GM12892 (cell line): Measurements from ENCODE around the gene RBM10.

Experiments
- POLR2A ChIP-seq: IDR thresholded peaks from 2 replicates; pipeline ENCODE4 v1.6.1; 2011; ENCODE audit warnings: low read depth, low read length, control low read depth
- POLR2AphosphoS5 ChIP-seq: IDR thresholded peaks from 2 replicates; pipeline ENCODE4 v1.6.1; 2011; ENCODE audit warnings: low read depth, low read length, control low read depth
- TAF1 ChIP-seq: IDR thresholded peaks from 2 replicates; pipeline ENCODE4 v1.6.1; 2011; ENCODE audit warnings: low read depth, mild to moderate bottlenecking, control low read depth, low read length, borderline replicate concordance

GRCh38 chrX:47209508-47210238 lies 64.7 kb downstream of the RBM10 start:
- TF ChIP-seq POLR2AphosphoS5: no peak
- TF ChIP-seq POLR2A: no peak
- no peak for TF ChIP-seq TAF1
